AG04450 (cell line): ENCODE results near the gene SLC35A2. TPM values are rescaled to one million over a fixed set of nuclear protein-coding genes. Genes with fewer than 3 reads are reported as not detected.

ENCODE experiments used
- CTCF ChIA-PET: fragments of 300-600, 350-600 bp; formaldehyde crosslinking; extraction: SDS; loops from one replicate; lab custom pipeline; 2022; ENCODE audit warnings: antibody characterized with exemption, inconsistent platforms; lab: Charles Lee
- POLR2A ChIA-PET: fragments of 350-600 bp; formaldehyde crosslinking; extraction: SDS; loops from one replicate; lab custom pipeline; 2021; ENCODE audit warnings: antibody characterized with exemption, inconsistent platforms; lab: Yijun Ruan, JAX
- DNase-seq: peaks from one replicate; pipeline ENCODE4 v3.0.0-alpha.2; 2011; ENCODE audit warnings: low read depth, low spot score
- H3K27ac ChIP-seq: one replicate; pipeline ENCODE4 v1.5.1; 2012; ENCODE audit warnings: low read depth, low read length, control low read depth
- H3K27me3 ChIP-seq: one replicate; pipeline ENCODE4 v1.6.0; 2012; ENCODE audit warnings: low read length; ENCODE audit not compliant: control insufficient read depth, insufficient read depth
- H3K4me3 ChIP-seq: 2 replicates; pipeline ENCODE4 v1.5.1; 2011; ENCODE audit warnings: mild to moderate bottlenecking, low read depth, low read length, control low read depth
- H3K9me3 ChIP-seq: 2 replicates; pipeline ENCODE4 v1.5.1; 2012; ENCODE audit warnings: low read length; ENCODE audit not compliant: control insufficient read depth, insufficient read depth
- polyA plus RNA-seq: library from polyadenylated mRNA; depleted of rRNA; stranded (reverse); fragments of >200 nt; gene quantifications from 2 replicates; pipeline ENCODE4 v1.2.3, GENCODE V29; 2011
- TF ChIP-seq, protein P1 (sequence below): IDR thresholded peaks from 2 replicates; pipeline ENCODE4 v1.5.1; 2011; ENCODE audit warnings: low read depth, low read length, control low read depth, inconsistent platforms

SLC35A2 gene
- polyA plus RNA-seq, 1 experiment = 39.2 TPM

- no peak overlapping the region for H3K27ac ChIP-seq
- TF ChIP-seq, protein P1, sequence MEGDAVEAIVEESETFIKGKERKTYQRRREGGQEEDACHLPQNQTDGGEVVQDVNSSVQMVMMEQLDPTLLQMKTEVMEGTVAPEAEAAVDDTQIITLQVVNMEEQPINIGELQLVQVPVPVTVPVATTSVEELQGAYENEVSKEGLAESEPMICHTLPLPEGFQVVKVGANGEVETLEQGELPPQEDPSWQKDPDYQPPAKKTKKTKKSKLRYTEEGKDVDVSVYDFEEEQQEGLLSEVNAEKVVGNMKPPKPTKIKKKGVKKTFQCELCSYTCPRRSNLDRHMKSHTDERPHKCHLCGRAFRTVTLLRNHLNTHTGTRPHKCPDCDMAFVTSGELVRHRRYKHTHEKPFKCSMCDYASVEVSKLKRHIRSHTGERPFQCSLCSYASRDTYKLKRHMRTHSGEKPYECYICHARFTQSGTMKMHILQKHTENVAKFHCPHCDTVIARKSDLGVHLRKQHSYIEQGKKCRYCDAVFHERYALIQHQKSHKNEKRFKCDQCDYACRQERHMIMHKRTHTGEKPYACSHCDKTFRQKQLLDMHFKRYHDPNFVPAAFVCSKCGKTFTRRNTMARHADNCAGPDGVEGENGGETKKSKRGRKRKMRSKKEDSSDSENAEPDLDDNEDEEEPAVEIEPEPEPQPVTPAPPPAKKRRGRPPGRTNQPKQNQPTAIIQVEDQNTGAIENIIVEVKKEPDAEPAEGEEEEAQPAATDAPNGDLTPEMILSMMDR = no peak
- ChIA-PET CTCF (no interaction called here), POLR2A (no interaction called here)
- no peaks in the 10 kb centered on the region for H3K27me3 ChIP-seq
- H3K9me3 ChIP-seq = no peaks in the 10 kb centered on the region
- DNase-seq = no peak
- no peak overlapping the region for H3K4me3 ChIP-seq
Measured at GRCh38 chrX:48933757-48934156, 22.3 kb upstream of the SLC35A2 start.

DNA sequence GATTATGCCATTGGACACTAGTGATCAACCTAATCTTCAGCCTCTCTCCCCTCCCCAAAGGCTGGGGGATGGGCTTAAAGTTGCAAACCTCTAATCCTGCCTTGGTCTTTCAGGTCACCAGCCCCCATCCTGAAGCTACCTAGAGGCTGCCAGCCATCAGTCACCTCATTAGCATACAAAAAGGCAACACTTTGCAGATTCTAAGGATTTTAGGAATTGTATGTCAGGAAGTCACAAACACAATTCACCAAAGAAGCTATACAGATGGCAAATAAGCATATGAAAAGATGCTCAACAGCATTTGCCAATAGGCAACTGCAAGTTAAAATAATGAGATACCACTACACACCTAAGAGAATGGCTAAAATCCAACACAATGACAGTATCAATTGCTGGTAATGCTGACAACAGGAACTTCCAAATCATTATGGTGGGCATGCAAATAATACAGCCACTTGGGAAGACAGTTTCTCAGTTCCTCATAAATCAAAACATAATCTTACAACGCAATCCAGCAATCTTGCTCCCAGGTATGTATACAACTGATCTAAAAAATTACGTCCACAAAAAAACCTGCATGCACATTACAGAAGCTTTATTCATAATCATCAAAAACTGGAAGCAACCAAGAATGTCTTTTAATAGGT is 16.4 kb upstream of the SLC35A2 start:
- Histone ChIP-seq H3K9me3 (no peaks in the 10 kb centered on the region), H3K27me3 (no peaks in the 10 kb centered on the region), H3K4me3 (no peak overlapping the region), H3K27ac (no peak overlapping the region)
- no peak for DNase-seq
- CTCF ChIA-PET = interaction anchor here (1.2 kb wide), 1 partner anchor 19 kb away, joined by 4 read pairs; no protein-coding TSS in a partner anchor
- POLR2A ChIA-PET = no interaction called here
- TF ChIP-seq, protein P1 = no peak

DNA sequence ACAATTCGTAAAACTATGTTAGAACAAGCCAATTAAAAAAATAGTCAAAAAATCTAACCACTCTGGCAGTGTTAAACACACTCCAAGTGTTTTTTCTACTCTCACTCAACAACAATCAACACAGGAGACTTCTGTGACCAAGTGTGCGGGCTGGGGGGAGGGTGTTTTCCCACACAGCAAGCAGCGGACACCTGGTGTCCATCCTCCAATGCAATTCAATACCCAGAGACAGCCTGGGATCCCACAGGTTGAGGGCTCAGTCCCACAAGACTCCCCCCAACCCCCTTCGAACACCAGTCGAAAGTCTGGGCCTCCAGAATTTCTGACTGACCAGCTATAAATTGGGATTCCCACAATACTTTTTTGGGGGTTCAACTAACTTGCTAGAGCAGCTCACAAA is 15.7 kb upstream of the SLC35A2 start:
- no peak for DNase-seq
- no peak overlapping the region for H3K4me3 ChIP-seq
- H3K27ac ChIP-seq = no peak overlapping the region
- TF ChIP-seq, protein P1 = no peak
- ChIA-PET POLR2A (no interaction called here), CTCF (no interaction called here)
- no peaks in the 10 kb centered on the region for H3K9me3 ChIP-seq
- H3K27me3 ChIP-seq = no peaks in the 10 kb centered on the region

- CTCF ChIA-PET = no interaction called here
- TF ChIP-seq, protein P1 = no peak
- Histone ChIP-seq H3K4me3 (no peak overlapping the region), H3K27ac (no peak overlapping the region), H3K9me3 (no peaks in the 10 kb centered on the region), H3K27me3 (no peaks in the 10 kb centered on the region)
- POLR2A ChIA-PET = no interaction called here
- DNase-seq = no peak
Measured at GRCh38 chrX:48924270-48924669, 12.8 kb upstream of the SLC35A2 start.

- ChIA-PET POLR2A (no interaction called here), CTCF (no interaction called here)
- TF ChIP-seq, protein P1 = no peak
- no peak for DNase-seq
- no peak overlapping the region for H3K4me3 ChIP-seq
- H3K9me3 ChIP-seq = no peaks in the 10 kb centered on the region
- no peak overlapping the region for H3K27ac ChIP-seq
- no peaks in the 10 kb centered on the region for H3K27me3 ChIP-seq
Measured at GRCh38 chrX:48923771-48924170, 12.3 kb upstream of the SLC35A2 start.
